CD4-positive, alpha-beta T cell treated with Interleukin-1 beta for 1 hour (primary cell): ENCODE data around the gene STARD8.

ENCODE experiments used
- DNase-seq, 2 donors: peaks; one replicate each; pipeline ENCODE4 v3.0.0-alpha.2; 2020 to 2022

STARD8 gene

GRCh38 chrX:68753218-68753617, 105.8 kb downstream of the STARD8 start:
- no peak for DNase-seq

GRCh38 chrX:68754406-68754805, 106.9 kb downstream of the STARD8 start:
- DNase-seq = no peak

DNA sequence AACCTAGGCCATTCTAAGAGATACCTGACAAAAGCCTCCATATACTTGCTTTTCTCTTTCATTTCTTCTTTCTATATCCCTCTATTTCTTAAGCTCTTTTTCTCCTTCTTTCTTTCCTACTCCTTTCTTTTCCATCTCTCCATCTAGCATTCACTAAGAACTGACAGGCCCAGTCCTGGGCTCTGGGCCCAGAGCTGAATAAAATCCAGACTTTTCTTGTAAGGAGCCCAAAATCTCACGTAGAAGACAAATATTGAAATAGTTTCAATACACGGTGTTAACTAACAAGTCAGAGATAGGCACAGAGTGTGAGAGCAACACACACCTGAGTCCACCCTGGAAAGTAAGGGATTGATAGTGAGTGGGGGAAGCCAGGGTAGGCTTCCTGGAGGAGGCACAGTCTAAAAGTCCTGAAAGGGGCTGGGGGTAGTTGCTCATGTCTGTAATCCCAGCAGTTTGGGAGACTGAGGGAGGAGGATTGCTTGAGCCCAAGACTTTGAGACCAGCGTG, 108.2 kb downstream of the STARD8 start:
- no peak for DNase-seq

DNA sequence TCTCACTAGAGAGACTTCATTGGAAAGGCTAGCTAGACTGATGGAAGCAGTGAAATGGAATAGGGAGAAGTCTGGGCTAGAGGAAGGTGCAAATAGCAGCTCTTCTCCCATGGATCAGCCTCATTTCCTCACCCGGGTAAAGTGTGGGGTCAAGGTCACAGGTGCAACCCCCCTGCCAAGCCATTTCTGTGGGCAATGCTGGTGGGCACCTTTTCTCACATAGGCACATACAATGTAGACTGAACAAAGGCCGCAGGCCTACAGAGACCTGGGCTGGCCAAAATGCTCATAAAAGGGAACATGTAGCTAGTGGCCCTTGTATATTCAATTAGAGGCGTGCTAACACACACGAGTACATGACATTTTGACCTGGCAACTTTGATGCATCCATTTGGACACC, 109.9 kb downstream of the STARD8 start:
- no peak for DNase-seq

DNA sequence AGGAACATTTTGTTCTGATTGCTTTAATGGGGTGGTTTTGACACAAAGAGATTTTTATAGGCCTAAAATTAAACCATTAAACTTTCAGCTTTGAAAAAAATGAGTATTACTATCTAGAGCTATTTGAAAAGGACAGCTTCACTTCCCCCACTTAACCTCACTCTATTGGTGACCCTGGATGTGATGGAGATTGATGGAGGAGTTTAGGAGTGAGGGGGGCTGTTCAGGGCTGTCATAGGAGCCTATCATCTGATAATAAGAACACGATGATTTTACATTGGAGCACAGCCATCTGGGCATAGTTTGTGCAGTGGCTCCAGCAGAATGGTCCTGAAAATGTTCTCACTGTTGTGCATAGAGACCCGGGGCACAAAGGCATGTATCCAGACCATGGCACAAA, 110.3 kb downstream of the STARD8 start:
- no peak for DNase-seq

DNA sequence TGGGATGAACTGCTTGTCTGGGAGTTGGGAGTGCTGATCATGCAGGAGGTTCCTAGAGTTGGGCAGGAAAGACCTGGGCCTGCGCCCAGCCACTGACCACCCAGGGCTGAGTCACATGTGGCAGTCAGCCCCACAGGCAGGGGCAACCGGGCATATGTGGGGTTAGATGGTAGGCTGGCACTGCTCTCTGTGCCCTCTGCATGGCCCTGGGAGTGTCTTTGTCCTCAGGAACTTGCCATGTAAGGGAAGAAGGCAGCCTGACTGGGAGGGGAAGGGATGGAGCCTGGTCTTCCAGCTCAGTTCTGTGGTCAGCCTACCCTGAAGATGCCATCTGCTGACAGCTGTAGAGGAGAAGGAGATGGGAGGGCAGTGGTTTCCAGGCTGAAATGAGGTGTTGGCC, 111.2 kb downstream of the STARD8 start:
- DNase-seq = no peak

- DNase-seq = no peak
Measured at GRCh38 chrX:68761086-68761485, 113.6 kb downstream of the STARD8 start.

- no peak for DNase-seq
Measured at GRCh38 chrX:68762766-68763165, 115.3 kb downstream of the STARD8 start.

DNA sequence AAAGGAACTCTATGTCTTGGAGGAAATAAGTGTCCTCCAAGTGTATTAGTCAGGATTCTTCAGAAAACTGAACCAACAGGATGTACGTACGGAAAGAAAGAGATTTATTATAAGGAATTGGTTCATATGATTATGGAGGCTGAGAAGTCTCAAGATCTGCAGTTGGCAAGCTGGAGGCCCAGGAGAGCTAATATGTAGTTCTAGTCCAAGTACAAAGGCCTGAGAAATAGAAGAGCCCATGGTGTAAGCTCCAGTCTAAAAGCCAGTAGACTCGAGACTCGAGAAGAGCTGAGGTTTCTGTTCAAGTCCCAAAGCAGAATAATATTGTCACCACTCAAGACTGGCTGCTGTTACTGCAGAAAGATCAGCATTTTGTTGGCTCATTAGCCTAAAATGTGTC, 116.0 kb downstream of the STARD8 start:
- no peak for DNase-seq
